HepG2 (cell line): Measurements from ENCODE around the gene H2AZ2. TPM values are rescaled to one million over a fixed set of nuclear protein-coding genes. Genes with fewer than 3 reads are reported as not detected.
A peak's percentile ranks its signal among the peaks of the same experiment; 100 is the strongest.

Source experiments
- AKAP8 ChIP-seq: sonication (generic); formaldehyde crosslinking; IDR thresholded peaks from 2 replicates; pipeline ENCODE4 v1.5.1; 2020; ENCODE audit warnings: mild to moderate bottlenecking, missing genetic modification reagents
- GPN1 ChIP-seq: sonication (generic); formaldehyde crosslinking; IDR thresholded peaks from 2 replicates; pipeline ENCODE4 v1.5.1; 2020; ENCODE audit warnings: missing genetic modification reagents, borderline replicate concordance
- HDAC1 ChIP-seq: sonication (generic); formaldehyde crosslinking; IDR thresholded peaks from 2 replicates; pipeline ENCODE4 v1.5.1; 2020; ENCODE audit warnings: mild to moderate bottlenecking, missing genetic modification reagents
- HNF4A ChIP-seq: sonication (generic); formaldehyde crosslinking; IDR thresholded peaks from 2 replicates; pipeline ENCODE4 v1.4.0; 2020; ENCODE audit warnings: missing genetic modification reagents
- HNRNPK ChIP-seq: fragments of 200-400 bp; formaldehyde crosslinking; IDR thresholded peaks from 2 replicates; pipeline ENCODE4 v1.6.1; 2018; ENCODE audit warnings: low read length, low read depth, moderate library complexity, mild to moderate bottlenecking; ENCODE audit not compliant: poor library complexity, severe bottlenecking
- IRX3 ChIP-seq: sonication (generic); formaldehyde crosslinking; IDR thresholded peaks from 2 replicates; pipeline ENCODE4 v1.8.1; 2023; ENCODE audit warnings: mild to moderate bottlenecking, low read depth, missing genetic modification reagents, borderline replicate concordance
- MED1 ChIP-seq: sonication (generic); formaldehyde crosslinking; IDR thresholded peaks from 2 replicates; pipeline ENCODE4 v1.4.0; 2020; ENCODE audit warnings: missing genetic modification reagents
- NFYB ChIP-seq: sonication (generic); formaldehyde crosslinking; IDR thresholded peaks from 2 replicates; pipeline ENCODE4 v1.4.0; 2020; ENCODE audit warnings: missing genetic modification reagents
- PBX3 ChIP-seq: sonication (generic); formaldehyde crosslinking; IDR thresholded peaks from 2 replicates; pipeline ENCODE4 v1.8.1; 2023; ENCODE audit warnings: missing genetic modification reagents, inconsistent platforms, borderline replicate concordance
- SP1 ChIP-seq, 2 experiments: fragments of 450-650 bp in 1 of 2; sonication (generic) in 1 of 2; formaldehyde crosslinking in 1 of 2; IDR thresholded peaks; 2 replicates each; pipeline versions ENCODE4 v1.4.0 to v1.6.1; 2016 to 2020; ENCODE audit warnings: missing genetic modification reagents in 1 of 2
- TFDP2 ChIP-seq: sonication (generic); formaldehyde crosslinking; IDR thresholded peaks from 2 replicates; pipeline ENCODE4 v1.4.0; 2020; ENCODE audit warnings: missing genetic modification reagents
- THYN1 ChIP-seq: sonication (generic); formaldehyde crosslinking; IDR thresholded peaks from 2 replicates; pipeline ENCODE4 v1.8.1; 2023; ENCODE audit warnings: low read depth, mild to moderate bottlenecking, moderate library complexity, missing genetic modification reagents, borderline replicate concordance
- TIGD3 ChIP-seq: sonication (generic); formaldehyde crosslinking; IDR thresholded peaks from 2 replicates; pipeline ENCODE4 v1.5.1; 2020; ENCODE audit warnings: mild to moderate bottlenecking, missing genetic modification reagents, borderline replicate concordance
- ZGPAT ChIP-seq: IDR thresholded peaks from 2 replicates; pipeline ENCODE4 v1.6.1; 2016; ENCODE audit warnings: mild to moderate bottlenecking
- ZNF121 ChIP-seq: sonication (generic); formaldehyde crosslinking; IDR thresholded peaks from 2 replicates; pipeline ENCODE4 v1.5.0; 2020; ENCODE audit warnings: mild to moderate bottlenecking, missing genetic modification reagents
- ZNF282 ChIP-seq: fragments of 450-650 bp; IDR thresholded peaks from 2 replicates; pipeline ENCODE4 v1.6.1; 2018; ENCODE audit not compliant: partially characterized antibody
- ZNF512B ChIP-seq: sonication (generic); formaldehyde crosslinking; IDR thresholded peaks from 2 replicates; pipeline ENCODE4 v1.5.1; 2020; ENCODE audit warnings: missing genetic modification reagents, mild to moderate bottlenecking, borderline replicate concordance
- ZNF841 ChIP-seq: sonication (generic); formaldehyde crosslinking; IDR thresholded peaks from 2 replicates; pipeline ENCODE4 v1.8.1; 2023; ENCODE audit warnings: missing genetic modification reagents, borderline replicate concordance
- ZNF891 ChIP-seq: sonication (generic); formaldehyde crosslinking; IDR thresholded peaks from 2 replicates; pipeline ENCODE4 v1.5.0; 2020; ENCODE audit warnings: mild to moderate bottlenecking, missing genetic modification reagents
- polyA plus RNA-seq, 8 experiments: library from polyadenylated mRNA; depleted of rRNA in 3 of 8; stranded (reverse) in 7 of 8; unstranded in 1 of 8; fragments of >200 nt; fragmentation: Illumina TruSeq in 4 of 8; extraction: Trizol in 4 of 8; gene quantifications; 2 replicates each; pipeline versions ENCODE4 v1.2.1 to v1.2.3, GENCODE V29; 2011 to 2016; ENCODE audit warnings: low read depth in 4 of 8, missing spikeins in 1 of 8, mixed read lengths in 1 of 8; ENCODE audit not compliant: insufficient read depth in 1 of 8
- total RNA-seq, 5 experiments: library from RNA; depleted of rRNA; stranded (reverse); fragments of >200 nt; fragmentation: Illumina TruSeq; extraction: Trizol; gene quantifications; 2 replicates each; pipeline ENCODE4 v1.2.3, GENCODE V29; 2016; ENCODE audit warnings: low read depth in 1 of 5

Gene H2AZ2
- total and polyA plus RNA-seq, 2 of the 13 experiments (the other 11 are each of a cell fraction or from before 2014, with no cell fraction given), result 121 to 223 TPM

- no peak for TF ChIP-seq ZNF282
- no peak; the same call in 1 of the 2 replicates for TF ChIP-seq TFDP2 (CRISPR knock-in tag)
- TF ChIP-seq ZNF841 (CRISPR knock-in tag), result peak; percentile 6
- no peak for TF ChIP-seq GPN1 (CRISPR knock-in tag)
- no peak for TF ChIP-seq SP1 (IDR thresholded peaks at IDR 0.05)
- TF ChIP-seq SP1 (CRISPR knock-in tag; IDR thresholded peaks at IDR 0.05), result peak; percentile 87
- peak; percentile 89 for TF ChIP-seq IRX3 (CRISPR knock-in tag)
- TF ChIP-seq HDAC1 (CRISPR knock-in tag), result peak; percentile 27; the same call in 1 of the 2 replicates
- TF ChIP-seq THYN1 (CRISPR knock-in tag), result 0 out of 2 replicates have a peak, but pooled peaks have one; percentile 42
- TF ChIP-seq NFYB (CRISPR knock-in tag), result peak; percentile 95
- TF ChIP-seq TIGD3 (CRISPR knock-in tag), result no peak; the same call in 1 of the 2 replicates
- peak; percentile 66; the same call in 1 of the 2 replicates for TF ChIP-seq ZGPAT (CRISPR knock-in tag)
- no peak for TF ChIP-seq HNF4A (CRISPR knock-in tag)
- no peak for TF ChIP-seq ZNF512B
- TF ChIP-seq ZNF121 (CRISPR knock-in tag), result no peak
- TF ChIP-seq MED1 (CRISPR knock-in tag), result peak; percentile 43
- TF ChIP-seq PBX3 (CRISPR knock-in tag), result peak; percentile 97; the same call in 1 of the 2 replicates
- peak; percentile 63; the same call in 1 of the 2 replicates for TF ChIP-seq AKAP8 (CRISPR knock-in tag)
- TF ChIP-seq HNRNPK, result peak; percentile 17
- peak; percentile 10; the same call in 1 of the 2 replicates for TF ChIP-seq ZNF891 (CRISPR knock-in tag)
Measured at GRCh38 chr7:44796504-44797328, 51.2 kb downstream of the H2AZ2 start, which contains the start of gene PPIA (continued).
